Lower leg skin (tissue), 3 donors: ENCODE results near the gene SLC39A13.

Source experiments
- CTCF ChIP-seq, 3 donors: fragments of 450-650 bp; IDR thresholded peaks; one replicate each; pipeline ENCODE4 v1.5.1; 2016; ENCODE audit warnings: antibody characterized with exemption in 3 of 3, mild to moderate bottlenecking in 3 of 3, moderate library complexity in 2 of 3
- POLR2A ChIP-seq, 2 donors: fragments of 450-650 bp; IDR thresholded peaks; one replicate each; pipeline ENCODE4 v1.6.1; 2016 to 2017; ENCODE audit warnings: antibody characterized with exemption in 2 of 2, mild to moderate bottlenecking in 1 of 2, moderate library complexity in 1 of 2

DNA sequence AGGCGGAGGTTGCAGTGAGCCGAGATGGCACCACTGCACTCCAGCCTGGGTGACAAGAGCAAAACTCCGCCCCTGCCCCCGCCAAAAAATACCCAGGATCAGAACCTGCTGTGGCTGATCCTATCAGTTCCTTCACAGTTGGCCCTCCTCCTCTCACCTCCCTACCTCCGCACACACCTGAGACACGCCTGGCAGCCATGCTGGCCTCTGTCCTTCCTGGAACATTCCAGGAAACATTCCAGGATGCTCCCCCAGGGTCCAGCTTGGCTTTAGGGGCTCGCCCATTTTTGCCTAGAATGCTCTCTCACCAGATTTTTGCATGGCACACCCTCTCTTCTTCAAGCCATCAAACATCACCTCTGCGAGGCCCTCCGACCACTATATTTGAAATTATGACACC is 38.4 kb downstream of the SLC39A13 start:
- TF ChIP-seq CTCF (IDR thresholded peaks at IDR 0.05) (no peak), POLR2A (IDR thresholded peaks at IDR 0.05) (no peak)
